ENCODE results near the gene MLPH. TPM values are rescaled to one million over a fixed set of nuclear protein-coding genes. Genes with fewer than 3 reads are reported as not detected.

Gene MLPH
- total RNA-seq, 1 donor from 2014 or later: 80.9 TPM

DNA sequence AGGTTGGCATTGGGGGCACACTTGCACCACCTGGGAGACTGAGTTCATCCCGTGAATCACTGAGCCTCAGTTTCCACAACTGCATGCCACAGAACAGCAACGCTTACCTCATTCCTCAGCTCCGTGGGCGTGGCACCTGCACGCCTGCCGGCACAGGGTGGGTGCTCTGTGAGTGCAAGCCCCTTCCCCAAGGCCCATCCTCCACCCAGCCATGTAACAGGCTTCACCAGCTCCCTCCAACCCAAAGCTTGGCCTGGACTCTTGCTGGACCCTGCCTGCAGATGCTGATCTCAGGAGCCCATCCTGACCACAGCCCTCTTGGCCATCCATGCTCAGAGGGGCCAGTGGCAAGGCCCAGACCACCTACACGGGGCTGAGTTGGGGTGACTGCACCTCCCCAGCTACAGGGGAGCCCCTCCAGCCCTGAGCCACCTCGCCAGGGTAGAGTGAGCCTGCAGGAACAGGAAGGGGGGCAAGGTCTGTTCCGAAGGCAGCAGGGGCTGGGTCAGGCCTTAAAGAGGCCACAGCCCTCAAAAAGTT lies 81.1 kb downstream of the MLPH start:
- DNase-seq (no peak), ATAC-seq (ENCODE audit: poor library complexity) (no peak)
- intact Hi-C loops (cut with DNase I): no loop called here

DNA sequence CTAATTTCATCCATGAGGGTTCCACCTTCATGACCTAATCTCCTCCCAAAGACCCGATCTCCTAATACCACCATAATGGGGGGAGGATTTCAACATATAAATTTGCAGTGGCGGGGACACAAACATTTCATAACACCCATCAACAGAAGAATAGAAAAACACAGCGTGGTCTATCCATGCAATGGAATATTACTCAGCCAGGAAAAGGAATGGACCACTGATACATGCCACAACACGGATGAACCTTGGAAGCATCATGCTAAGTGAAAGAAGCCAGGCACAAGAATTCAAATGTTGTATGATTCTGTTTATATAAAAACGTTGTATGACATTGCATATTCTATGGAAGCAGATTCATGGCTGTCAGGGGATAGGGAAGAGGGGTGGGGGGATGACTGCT lies 82.0 kb downstream of the MLPH start:
- no peak for ATAC-seq (ENCODE audit: poor library complexity)
- intact Hi-C loops (cut with DNase I): no loop called here
- DNase-seq: no peak

DNA sequence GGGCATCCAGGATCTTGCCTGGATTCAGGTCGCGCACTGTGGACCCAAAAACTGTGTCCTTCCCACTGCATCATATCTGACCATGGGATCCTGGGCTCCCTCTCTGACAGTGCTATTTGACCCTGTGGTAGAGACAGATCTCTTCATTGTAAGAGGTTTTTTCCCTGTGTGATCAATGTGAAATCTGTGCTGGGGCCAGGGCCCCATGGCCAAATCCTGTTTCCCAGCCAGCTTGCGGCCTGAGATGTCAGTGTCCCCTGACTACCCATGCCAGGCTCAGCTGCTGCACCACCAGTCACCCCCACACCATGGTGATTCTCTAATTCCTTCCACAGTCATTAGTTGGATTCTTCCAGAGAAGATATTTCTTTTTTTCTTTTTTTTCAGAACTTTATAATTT lies 82.8 kb downstream of the MLPH start:
- intact Hi-C loops (cut with DNase I): loop anchor here (10.0 kb wide), 1 partner anchor 445 kb away; no protein-coding TSS in a partner anchor
- DNase-seq (no peak), ATAC-seq (ENCODE audit: poor library complexity) (no peak)

DNA sequence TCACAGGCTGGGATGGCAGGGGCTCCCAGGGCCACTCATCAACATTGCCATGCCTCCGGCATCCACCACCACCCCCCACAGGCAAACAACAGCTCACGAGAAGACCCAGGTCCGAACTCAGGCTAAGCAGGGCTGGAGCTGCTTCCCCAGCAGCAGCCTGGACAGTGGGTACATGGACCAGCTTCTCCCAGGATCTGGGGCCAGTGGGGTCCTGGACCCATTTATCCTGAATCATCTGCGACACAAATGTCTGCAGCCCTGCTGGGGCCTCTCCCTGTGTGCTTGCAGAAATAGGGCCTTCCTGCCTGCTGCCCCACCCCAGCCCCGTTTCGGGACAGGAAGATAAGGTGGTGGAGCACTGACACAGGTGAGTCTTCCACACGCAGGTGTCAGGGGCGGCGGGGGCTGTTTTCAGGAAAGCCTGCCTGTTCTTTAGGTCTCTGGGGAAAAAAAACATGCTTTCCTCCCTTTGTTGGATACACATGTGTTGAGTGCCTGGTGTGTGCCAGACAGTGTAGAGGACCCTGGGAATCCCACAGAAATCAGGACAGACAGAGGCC lies 83.8 kb downstream of the MLPH start:
- no peak for DNase-seq
- ATAC-seq (ENCODE audit: poor library complexity): no peak
- intact Hi-C loops (cut with DNase I): loop anchor here (10.0 kb wide), 1 partner anchor 446 kb away; no protein-coding TSS in a partner anchor

DNA sequence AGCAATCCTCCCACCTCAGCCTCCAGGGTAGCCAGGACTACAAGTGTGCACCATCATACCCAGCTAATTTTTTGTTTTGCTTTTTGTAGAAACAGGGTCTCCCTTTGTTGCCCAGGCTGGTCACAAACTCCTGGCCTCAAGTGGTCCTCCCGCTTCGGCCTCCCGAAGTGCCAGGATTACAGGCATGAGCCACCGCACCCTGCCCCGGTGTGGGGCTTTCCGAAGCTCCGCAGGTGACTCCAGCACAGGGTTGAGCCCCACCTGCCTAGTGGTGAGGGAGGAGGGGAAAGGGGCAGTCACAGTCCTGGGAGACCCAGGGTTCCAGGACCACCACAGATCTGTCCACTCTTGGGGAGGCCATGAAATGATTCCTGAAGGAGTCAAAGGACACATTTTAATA lies 84.5 kb downstream of the MLPH start:
- no peak for ATAC-seq (ENCODE audit: poor library complexity)
- intact Hi-C loops (cut with DNase I): loop anchor here (10.0 kb wide), 1 partner anchor 447 kb away; no protein-coding TSS in a partner anchor
- DNase-seq: no peak

DNA sequence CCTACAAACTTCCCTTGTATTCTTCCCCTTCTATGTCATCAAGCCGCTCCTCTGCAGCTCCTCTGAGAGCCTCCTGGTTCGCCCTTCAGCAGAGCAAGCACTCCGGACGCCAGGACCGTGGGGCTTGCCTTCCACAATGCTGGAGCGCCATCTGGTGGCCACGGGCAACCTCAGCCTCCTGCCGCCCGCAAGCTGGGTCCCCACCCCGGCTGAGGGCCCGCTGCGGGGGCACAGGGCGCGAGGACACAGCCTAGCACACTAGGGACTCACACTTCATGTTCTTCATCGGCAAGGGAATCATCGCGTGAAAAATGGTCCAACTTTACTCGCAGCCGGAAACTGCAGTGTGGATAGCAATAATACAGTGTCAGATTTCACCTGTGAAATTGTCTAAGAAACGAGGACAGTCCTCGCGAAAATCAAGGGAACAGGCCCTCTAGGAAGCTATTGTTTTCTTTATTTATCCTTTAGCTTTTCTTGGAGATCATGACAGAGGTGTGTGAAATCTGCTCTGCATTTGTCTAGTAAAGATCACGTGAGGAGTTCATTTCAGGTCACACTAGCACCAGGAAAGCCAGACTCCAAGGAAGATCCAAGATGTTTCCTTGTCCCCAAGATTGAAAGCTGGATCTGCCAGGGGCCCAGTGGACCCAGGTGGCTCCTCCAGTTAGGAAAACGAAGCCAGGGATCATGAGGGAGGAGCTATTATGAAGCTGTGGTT lies 85.1 kb downstream of the MLPH start:
- ATAC-seq (ENCODE audit: poor library complexity) (peak; percentile 95), DNase-seq (peak; percentile 93)
- intact Hi-C loops (cut with DNase I): loop anchor here (2.0 to 10.0 kb wide), 2 partner anchors 59 to 447 kb away; no protein-coding TSS in a partner anchor

DNA sequence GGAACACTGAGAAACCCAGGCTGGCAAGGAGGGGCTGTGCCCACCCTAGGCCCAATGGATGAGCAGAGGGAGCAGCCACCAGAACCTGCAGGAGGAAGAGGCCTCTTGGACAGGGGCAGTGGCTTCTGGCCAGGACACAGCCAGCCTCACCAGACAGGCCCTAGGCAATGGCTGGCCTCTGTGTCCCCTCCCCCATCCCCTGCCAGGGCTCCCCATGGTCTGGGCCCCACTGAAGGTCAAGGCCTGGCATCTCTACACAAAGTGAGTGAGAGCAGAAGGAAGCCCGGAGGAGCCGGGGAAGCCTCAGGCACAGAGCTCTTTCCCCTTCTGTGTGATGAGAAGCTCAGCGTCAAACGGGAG lies 85.7 kb downstream of the MLPH start:
- intact Hi-C loops (cut with DNase I): loop anchor here (2.0 to 10.0 kb wide), 2 partner anchors 60 to 448 kb away; no protein-coding TSS in a partner anchor
- ATAC-seq (ENCODE audit: poor library complexity): peak; percentile 6
- no peak for DNase-seq

DNA sequence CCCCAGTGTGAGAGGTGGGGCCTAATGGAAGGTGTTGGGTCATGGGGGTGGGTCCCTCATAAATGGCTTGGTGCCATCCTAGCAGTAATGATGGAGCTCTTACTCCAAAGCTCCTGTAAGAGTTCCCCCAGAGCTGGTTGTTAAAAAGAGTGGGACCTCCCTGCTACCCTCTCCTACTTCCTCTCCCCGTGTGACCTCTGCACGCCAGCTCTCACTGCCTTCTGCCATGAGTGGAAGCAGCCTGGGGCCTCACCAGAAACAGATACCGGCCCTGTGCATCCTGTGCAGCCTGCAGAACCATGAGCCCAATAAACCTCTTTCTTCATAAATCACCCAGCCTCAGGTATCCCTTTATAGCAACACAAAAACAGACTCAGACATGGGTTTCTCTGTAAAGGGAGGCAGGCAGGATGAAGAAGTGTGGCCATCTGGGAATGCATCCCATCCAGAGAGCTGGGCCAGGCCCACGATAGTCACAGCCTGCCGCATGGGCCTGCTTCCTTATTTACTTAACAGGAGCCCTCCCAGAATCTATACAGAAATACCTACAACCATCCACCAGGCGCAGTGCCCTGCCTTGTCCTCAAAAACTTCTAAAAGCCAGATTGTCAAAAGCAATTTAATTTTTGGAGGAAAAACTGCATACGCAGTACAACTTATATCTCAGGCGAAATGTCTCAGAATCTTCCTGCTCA lies 86.8 kb downstream of the MLPH start:
- no peak for DNase-seq
- intact Hi-C loops (cut with DNase I): loop anchor here (2.0 to 10.0 kb wide), 2 partner anchors 61 to 449 kb away; no protein-coding TSS in a partner anchor
- ATAC-seq (ENCODE audit: poor library complexity): no peak

DNA sequence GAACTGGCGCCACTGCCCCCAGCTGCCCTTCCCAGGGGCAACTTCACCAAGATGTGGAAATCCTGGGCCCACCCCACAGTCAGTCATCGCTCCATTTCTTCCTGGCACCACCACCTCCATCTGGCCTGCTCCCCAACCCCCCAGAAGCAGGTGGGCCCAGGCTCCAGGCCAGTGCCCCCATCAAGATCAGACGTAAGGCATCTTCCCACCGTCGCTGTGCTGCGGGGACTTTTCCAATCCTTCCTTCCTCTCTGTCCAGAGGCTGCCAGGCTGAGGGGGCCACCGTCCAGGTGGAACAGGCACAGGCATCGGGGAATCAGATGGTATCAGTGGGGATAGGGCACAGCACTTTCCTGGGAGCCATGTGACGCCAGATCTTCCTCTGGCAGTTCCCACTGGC lies 87.4 kb downstream of the MLPH start:
- no peak for DNase-seq
- intact Hi-C loops (cut with DNase I): loop anchor here (10.0 kb wide), 1 partner anchor 450 kb away; no protein-coding TSS in a partner anchor
- no peak for ATAC-seq (ENCODE audit: poor library complexity)

DNA sequence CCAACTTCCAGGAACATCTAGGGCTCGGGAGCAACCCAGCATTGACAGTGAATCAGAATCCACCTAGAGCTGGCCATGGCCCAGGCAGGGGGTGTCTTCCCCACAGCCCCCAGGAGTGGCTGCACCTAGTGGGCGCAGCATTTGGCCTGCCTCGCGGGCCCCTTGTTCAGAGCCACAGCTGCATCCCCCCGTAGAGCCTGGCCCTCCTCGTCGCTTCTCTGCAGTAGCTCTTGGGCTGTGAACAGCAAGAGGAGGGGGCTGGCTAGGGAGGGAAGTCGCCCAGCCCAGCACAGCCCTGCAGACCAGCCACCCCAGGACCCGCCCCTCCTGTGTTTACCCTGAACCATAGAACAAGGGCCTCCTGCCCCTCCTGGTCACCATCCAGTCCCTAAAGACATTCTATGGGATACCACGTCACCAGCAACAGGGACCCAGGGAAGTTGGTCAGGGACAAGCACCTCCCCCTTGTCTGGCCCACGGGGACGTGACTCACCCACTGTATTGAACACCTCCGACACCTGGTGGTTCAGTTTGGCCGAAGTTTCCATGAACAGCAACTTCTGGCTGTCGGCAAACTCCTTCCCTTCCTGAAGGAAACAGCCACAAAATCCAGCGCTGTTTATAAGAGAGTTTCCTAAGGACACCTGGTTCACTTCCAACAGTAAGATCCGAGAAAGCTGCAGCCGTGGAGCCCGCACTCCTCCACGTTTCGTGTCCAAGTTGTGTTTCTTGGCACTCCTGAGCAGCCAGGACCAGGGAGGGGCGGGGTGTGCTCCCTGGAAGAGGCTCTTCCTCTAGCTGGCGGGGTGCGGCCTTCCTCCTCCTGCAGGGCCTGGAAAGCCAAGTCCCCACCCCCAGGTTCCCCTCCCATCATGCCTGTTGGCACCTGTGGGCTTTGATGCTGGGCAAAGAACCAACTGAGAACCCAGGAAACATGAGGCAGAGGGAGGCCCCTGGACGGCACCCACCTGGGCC lies 88.1 kb downstream of the MLPH start:
- ATAC-seq (ENCODE audit: poor library complexity) (no peak), DNase-seq (peak; percentile 58)
- intact Hi-C loops (cut with DNase I): loop anchor here (10.0 kb wide), 1 partner anchor 450 kb away; no protein-coding TSS in a partner anchor

DNA sequence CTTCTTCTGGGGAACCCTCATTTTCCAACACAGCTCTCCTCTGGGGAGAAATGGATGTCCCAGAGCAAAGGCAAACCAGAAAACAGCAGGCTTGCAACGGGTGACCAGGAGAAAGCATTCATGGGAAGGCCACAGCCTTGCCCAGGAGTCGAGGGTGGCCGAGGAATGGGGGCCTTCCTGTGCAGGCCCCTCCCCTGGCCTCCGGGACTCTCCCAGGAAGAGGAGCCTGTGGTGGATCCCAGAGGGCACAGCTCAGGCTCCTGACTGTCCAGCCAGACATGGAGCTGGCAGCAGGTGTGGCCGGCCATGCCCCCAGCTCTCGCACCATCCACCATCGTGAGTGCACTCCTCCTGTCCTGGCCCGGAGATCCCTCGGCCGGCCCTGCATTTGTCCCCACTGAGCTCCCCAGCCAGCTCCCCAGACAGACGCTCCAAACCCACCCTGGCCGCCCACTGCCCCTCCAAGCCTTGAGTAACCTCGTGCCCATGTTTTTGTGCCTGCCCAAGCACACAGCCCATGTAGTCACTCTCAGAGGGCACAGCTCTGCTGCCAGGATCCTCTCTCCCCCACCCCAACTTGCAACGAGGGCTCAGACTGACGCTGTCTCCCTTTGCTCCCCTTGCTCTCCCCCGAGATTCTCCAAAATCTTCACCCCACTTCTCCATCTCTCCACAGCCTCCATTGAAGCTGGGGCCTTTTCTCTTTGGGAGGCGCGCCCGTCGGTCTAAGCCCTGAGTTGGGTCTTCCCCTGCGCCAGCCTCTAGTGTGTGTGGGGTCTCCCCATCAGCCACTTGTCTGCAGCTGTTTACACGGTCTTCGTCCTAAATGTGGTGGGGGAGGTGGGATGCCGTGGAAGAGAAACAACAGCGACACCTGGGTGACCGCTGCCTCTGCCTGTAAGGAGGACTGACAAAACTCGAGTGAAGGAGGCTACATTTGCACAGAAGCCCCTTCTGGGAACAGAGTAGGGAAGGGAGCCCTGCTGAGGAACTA lies 89.1 kb downstream of the MLPH start:
- no peak for DNase-seq
- intact Hi-C loops (cut with DNase I): loop anchor here (10.0 kb wide), 1 partner anchor 451 kb away; no protein-coding TSS in a partner anchor
- no peak for ATAC-seq (ENCODE audit: poor library complexity)

DNA sequence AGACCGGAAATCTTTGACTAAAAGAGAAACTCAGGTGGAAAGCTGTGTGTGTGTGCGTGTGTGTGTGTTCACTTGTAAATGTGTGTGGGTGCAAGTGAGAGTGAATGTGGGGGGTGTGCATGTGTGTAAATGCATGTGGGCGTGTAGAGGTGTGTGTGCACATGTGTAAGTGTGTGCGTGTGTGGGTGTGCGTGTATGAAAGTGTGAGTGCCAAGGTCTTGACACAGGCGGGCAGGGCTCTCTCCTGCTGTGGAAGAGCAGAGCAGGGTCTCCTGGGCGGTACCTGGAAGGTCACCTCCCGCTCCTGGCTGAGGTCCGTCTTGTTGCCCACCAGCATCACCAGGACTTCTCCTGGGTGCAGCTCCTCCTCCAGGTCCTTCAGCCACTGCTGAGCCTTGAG lies 89.9 kb downstream of the MLPH start:
- no peak for DNase-seq
- intact Hi-C loops (cut with DNase I): loop anchor here (10.0 kb wide), 1 partner anchor 452 kb away; no protein-coding TSS in a partner anchor
- no peak for ATAC-seq (ENCODE audit: poor library complexity)

DNA sequence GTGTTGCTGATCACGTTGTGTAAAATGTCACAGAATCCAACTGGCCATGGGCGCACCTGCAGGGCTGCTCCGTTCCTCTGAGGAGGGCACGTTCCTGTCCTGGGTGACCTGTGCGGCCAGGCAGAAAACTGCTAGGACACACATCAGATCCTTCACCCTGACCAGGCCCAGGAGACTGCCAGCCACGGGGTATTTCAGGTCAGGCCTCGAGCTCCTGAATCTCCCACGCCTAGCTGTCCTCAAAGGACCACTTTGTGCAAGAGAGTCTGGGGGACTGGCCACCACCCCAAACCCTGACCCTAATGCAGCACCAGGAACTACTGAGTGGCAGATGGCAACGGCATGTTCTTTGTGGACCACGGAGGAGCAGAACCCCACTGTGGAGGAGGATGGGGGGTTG lies 90.4 kb downstream of the MLPH start:
- intact Hi-C loops (cut with DNase I): loop anchor here (10.0 kb wide), 1 partner anchor 453 kb away; no protein-coding TSS in a partner anchor
- DNase-seq (no peak), ATAC-seq (ENCODE audit: poor library complexity) (no peak)

DNA sequence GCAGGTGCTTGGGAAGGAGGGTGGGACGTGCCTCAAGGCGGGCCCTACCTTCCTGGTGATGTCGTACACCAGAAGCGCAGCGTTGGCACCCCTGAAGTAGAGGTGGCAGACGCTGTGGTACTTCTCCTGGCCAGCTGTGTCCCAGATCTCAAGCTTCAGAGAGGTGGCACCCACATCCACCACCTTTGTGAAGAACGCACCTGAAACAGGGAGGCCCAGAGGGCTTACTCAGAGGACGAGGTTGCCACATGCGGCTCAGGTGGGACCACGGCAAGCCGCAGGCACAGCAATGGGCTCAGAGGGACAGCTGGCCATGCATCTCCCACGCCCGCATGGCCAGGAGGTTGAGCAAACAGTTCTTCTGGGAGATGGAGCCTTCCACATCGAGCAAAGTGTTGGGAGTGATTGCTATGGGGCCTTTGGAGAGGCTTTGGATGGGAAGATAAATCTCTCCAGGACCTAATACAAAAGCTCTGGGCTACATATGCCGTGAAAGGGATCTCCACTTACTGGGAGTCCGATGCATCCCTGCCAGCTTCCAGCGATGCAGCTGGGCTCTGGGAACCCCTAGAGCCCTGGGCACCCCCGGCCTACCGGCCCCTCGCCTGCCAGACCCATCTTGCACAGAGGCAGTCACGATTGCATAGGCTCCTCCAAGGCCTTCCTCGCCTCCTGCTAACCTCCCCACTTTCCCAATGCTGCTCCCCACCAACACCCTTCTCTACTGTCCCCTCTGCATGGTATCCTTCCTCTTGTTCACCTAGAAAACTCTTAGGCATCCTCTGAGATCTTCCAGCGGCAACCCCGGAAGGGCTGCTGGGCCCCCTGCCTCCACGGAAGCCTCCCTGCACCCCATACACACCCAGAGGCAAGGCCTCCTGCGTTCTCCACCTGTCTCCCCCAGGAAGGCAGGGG lies 91.2 kb downstream of the MLPH start:
- no peak for DNase-seq
- ATAC-seq (ENCODE audit: poor library complexity): no peak
- intact Hi-C loops (cut with DNase I): loop anchor here (10.0 kb wide), 1 partner anchor 453 kb away; no protein-coding TSS in a partner anchor

DNA sequence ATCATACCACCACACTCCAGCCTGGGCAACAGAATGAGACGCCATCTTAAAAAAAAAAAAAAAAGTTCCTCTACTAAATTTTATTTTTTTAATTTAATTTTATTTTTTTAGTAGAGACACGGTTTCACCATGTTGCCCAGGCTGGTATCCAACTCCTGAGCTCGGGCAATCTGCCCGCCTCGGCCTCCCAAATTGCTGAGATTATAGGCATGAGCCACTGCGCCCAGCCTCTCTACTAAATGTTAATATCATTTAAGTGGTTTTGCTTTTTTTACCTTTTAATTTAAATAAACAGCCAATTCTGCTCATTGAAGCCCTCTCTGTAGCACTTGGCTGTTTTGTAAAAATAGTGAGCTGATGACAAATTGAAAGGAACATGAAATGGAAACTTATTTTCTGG lies 94.3 kb downstream of the MLPH start:
- DNase-seq (no peak), ATAC-seq (ENCODE audit: poor library complexity) (no peak)
- intact Hi-C loops (cut with DNase I): loop anchor here (5.0 to 10.0 kb wide), 2 partner anchors 93 to 166 kb away; no protein-coding TSS in a partner anchor
